Renal cortical epithelial cell (primary cell): Measurements from ENCODE around the gene CCDC134. TPM values are rescaled to one million over a fixed set of nuclear protein-coding genes. Genes with fewer than 3 reads are reported as not detected.
"Not testable (repeated sequence)": the region's sequence is repeated elsewhere in the genome, so short reads cannot be mapped to it uniquely, and the experiment has no call there.

Source experiments
- DNase-seq: peaks from one replicate; pipeline ENCODE4 v3.0.0-alpha.2; 2011; ENCODE audit warnings: low read depth
- total RNA-seq: library from RNA; depleted of rRNA; stranded (reverse); fragments of >200 nt; gene quantifications from 2 replicates; pipeline ENCODE4 v1.2.3, GENCODE V29; 2014

The CCDC134 gene
- total RNA-seq, 1 donor from 2014 or later, result 11.0 TPM

DNA sequence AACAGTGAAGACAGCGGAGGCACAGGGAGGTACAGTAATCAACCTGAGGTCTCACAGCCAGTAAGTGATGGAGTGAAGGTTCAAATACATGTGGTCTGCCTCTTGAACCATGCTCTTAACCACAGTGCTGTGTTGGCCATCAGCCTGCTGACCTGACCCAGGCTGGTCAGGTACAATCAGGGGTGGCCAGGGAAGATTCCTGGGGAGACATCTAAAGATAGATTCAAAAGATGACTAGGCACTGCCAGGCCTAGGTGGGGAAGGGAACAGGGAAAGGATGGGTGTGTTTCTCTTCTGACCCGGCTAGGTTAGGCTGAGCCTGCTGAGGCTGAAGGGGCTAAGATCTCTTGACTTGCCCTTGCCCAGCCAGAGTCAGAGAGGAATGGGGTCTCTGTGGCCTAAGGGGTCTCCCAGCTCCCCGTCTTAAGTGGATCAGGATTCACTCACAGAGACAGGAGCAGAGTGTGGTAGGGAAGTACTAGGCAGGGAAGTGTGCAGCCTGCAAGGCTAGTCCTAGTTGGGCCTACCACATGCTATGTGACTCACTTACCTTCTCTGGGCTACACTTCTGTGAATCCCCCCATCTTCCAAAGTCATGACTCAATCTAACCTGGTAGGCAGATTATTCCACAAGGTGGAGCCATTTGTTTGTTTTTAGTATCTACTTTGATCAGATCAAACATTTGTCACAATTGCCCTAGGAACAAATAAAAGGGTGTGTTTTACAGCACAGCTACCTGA lies 22.0 kb downstream of the CCDC134 start:
- peak; percentile 89 for DNase-seq

DNA sequence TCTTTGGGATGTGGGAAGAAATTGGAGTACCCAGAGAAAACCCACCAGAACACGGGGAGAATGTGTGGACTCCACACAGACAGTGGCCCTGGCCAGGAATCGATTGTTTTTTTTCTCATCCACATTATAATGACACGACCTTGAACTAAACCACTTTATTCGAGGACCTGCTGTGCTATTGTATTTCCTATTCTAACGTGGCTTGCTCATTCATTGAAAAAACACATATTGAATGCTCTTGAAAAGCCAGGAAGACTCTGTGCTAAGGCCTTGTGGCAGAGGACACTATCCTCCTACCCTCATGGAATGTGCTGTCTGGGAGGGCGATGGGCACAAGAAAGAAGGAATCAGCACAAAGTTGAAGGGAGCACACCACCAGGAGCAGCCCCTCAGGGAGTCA lies 23.3 kb downstream of the CCDC134 start:
- no peak for DNase-seq

DNA sequence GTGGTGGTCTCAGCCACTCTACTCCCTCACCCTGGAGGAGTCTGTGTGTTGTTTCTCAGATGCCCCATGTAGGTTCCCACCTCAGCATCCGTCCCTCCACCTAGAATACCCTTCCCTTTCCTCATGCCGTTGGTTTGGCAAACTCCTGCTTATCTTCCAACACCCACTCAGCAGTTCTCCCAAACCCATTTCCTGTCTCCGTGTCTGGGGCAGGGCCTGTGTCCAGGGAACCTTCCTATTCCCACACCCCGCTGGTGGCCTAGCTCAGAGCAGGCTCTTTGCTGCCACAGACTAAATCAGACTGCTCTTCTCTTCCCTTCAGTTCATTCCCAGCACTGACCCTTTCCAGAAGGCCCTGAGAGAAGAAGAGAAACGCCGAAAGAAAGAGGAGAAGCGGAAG lies 24.9 kb downstream of the CCDC134 start:
- DNase-seq, result no peak

- DNase-seq, result no peak
Measured at GRCh38 chr22:41826021-41826420, 25.5 kb downstream of the CCDC134 start.

DNA sequence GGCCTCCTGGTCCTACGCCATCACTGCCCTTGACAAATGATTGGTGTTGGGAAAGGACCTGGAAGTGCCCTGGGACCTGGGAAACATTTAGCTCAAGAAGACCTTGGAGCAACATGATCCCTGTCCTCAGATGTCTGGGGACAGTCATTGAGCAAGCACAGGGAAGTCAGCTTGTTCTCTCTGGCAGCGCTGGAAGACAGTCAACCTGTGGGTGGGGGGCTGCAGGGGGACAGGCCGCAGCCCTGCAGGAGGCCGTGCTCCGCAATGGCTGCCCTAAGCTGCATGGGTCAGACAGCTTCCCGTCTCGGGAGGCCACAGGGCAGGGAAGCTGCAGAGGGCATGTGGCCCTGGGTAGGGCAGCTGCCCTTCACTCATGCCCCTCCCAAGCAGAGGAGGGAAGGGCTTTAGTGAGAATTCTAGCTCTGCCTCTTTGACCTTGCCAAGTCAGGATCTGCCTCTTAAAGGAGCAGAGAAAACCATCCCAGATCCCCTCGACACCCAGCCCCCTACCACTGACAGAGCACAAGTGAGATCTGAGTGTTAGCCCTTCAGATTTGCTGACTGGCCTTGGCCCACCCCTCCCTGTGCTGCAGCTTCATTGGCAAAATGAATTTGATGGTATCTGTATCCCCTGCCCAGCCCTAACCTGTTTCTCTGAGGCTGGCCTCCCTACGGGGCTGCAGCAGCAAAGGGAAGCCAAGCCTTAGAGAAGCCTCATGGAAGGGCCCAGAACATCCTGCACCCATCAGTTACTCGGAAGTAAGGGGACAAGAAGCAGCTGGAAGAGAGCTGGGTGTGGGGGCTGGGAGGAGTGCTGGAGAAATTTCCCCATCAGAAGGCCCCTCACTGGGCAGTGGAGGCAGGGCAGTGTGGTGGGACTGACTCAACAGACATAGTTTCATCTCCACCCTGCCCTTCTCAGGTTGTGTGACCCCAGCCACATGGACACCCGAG lies 26.2 kb downstream of the CCDC134 start:
- no peak for DNase-seq

- no peak for DNase-seq
Measured at GRCh38 chr22:41827671-41828070, 27.2 kb downstream of the CCDC134 start.

GRCh38 chr22:41828516-41828915 lies 28.0 kb downstream of the CCDC134 start:
- no peak for DNase-seq

DNA sequence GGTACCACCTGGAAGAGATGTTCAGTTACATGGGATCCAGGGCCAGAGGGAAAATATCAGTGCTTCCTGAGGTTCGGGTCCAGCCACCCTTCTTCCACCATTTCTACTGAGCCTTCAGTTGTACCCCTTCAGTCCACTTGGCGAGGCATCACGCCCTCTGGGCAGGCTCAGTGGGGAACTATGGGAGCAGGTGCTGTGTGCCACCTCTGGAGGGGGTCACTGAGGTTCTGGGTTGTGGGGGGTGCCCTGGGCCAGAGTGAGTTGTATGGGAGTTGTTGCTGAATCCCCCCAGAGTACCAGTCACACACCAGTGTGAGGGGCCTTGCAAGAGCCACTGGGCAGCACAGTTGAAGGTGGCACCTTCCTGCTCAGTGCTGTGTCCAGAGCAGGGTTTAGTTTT lies 29.7 kb downstream of the CCDC134 start:
- DNase-seq, result no peak

GRCh38 chr22:41831383-41831782 lies 30.9 kb downstream of the CCDC134 start:
- DNase-seq, result no peak

- DNase-seq, result peak; percentile 48
Measured at GRCh38 chr22:41831828-41832552, 31.5 kb downstream of the CCDC134 start.

DNA sequence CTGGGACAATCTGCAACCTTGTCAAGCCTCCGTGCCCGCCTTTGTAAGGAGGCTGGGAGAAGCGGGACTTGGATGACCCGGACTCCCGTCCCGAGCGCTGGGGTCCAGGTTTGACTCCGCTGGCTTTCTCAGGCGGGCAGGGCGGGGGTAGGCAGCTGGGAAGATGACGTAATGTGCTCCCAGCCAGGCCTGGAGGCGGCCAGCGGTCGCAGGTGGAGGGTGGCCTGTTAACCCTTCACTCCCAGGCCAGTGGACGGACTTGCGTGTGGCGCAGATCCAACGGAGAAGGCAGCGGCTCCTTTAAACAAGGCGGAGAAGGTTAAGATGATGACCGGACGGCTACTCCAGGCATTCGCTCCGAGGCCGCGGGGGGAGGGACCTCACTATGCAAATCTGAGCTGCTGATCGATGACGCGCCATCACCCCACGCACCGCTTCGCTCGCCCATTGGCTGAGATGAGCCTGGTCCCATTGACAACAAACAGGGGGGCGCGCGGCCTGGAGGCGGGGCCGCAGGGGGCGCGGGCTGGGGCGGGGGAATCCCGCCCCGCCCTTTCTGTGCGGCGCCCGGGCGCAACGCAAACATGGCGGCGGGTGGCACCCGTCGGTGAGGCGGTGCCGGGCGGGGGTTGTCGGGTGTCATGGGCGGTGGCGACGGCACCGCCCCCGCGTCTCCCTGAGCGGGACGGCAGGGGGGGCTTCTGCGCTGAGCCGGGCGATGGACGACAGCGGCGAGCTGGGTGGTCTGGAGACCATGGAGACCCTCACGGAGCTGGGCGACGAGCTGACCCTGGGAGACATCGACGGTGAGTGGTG lies 32.3 kb downstream of the CCDC134 start, which contains the start of gene SREBF2:
SREBF2 (plus strand) TSS at position 553 of the 816 bp plus-strand sequence; CDS start at position 719, 166 bp downstream.
- peak; percentile 99 for DNase-seq

DNA sequence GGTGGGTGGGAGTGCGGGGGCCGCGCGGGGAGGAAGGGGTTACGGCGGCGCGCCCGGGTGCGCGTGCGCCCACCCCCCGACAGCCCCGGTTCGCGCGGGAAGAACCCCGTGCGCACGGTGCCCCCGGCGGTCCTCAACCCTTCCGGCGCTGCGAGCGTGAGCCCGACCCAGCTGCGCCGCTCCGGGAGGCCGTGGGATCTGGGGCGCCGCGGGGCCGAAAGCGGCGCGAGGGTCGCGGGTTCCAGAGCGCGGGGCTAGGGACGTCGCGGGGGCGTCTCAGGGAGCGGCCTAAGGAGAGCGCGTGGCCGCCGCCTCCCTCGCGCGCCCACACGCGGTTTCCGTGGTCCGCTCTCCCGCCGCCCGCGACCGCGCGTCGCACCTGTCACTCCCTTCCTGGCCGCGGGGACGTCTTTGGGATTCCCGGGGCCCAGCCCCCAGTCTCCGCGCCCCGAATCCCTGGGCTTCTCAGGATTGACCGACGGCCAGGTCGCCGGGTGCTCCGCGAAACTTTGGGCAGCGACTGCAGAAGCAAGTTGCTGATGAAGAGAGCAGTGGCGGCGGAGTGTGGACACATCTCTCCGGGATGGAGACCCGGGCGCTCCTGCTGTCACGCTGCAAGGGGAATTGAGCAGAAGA lies 33.0 kb downstream of the CCDC134 start:
- no peak for DNase-seq

DNA sequence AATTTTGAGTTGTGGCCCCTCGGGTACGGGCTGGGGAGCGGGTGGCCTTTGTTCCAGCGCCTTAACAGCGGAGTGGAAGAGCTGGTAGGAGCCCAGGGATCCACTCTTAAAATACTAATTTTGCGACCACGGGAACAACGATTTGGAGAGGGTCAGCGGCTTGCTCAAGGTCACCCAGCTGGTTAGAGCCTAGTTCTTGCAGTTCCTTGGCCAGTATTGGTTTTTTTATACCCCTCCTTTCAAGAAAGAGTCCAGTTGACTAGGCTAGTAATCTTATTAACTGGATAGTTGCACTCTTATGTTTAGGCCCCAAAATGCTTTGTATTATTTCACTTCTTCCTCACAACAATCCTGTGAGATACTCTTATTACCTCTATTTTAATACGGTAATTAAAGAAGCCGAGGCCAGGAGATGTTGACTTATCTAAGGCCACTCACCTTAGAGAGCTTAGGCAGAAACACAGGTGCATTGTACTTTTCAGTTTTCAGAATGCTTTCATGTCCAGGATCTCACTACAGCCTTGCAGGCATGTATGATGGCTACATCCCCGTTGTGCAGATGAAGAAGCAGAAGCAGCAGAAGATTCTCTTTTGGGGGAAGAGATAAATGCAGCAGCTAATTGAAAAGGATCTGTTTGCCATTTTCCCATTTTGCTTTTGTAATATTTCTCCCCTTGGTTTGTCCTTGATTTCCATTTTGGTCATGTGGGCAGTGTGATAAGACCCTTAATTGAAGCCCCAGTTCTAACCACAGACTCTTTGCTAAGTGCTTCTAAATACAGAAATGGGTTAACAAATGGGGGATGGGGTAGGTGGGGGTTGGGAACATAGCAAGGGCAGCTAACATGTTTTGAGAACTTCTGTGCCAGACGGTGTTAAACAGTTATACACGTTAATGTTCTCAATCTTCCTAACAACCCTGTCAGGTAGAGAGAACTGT lies 33.8 kb downstream of the CCDC134 start:
- no peak for DNase-seq

DNA sequence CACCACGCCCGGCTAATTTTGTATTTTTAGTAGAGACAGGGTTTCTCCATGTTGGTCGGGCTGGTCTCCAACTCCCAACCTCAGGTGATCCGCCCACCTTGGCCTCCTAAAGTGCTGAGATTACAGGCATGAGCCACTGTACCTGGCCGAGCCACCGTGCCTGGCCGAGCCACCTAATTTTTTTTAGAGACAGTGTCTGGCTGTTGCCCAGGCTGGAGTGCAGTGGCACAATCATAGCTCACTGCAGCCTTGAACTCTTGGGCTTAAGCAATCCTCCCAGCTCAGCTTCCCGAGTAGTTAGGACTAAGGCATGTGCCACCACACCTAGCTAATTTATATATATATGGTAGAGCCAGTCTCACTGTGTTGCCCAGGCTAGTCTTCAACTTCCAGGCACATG lies 35.0 kb downstream of the CCDC134 start:
- not testable (repeated sequence) for DNase-seq

DNA sequence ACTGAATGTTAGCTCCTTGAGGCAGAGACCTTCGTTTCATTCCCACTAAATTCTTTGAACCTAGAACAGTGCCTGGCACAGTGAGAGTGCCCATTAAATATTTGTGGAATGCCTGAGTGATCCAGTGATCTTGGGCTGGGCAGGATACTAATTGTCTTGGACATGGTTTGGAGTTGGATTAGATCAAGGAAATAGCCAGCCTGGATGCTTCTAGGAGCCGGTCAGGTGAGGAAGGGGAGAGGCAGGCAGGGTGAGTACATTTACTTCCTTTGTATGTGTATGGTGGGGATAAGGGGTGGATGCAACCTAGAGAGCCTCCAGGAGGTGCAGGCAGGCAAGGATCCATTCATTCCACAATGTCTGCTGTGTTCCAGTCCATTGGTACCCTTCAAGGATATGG lies 36.1 kb downstream of the CCDC134 start:
- no peak for DNase-seq

DNA sequence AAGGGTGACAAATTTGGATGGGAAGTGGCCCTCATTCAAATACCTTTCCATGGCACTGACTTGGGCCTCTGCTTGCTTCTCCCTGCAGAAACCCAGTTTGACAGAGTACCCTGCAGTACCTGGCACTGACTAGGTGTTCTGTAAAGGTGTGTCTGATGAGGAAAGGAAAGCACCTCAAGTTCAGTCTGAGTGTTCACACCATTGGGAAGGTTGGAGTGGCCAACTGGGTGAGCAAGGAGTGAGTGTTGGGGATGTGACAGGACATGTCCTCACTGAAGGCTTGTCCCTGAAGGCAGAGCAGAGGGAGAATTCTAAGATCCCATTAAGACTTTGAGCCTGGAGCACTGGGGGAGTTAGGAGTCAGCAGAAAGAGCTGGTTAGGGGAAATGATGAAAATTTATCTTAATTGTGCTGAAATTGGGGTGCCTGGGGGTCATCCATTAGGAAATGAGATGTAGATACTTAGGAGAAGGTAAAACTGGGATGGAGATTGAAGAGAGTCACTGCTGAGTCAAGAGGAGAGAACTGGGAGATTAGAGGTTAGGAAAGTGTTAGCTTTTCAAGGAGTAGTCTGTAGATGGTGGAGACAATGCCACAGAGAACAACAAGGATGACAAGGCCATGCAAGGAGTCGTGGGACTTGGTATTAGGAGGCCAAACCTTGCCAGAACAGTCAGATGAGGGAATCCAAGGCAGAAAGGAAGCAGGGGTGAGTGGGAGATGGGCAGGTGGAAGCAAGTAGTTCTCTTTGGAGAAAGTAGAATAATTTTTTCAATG lies 38.6 kb downstream of the CCDC134 start:
- no peak for DNase-seq

DNA sequence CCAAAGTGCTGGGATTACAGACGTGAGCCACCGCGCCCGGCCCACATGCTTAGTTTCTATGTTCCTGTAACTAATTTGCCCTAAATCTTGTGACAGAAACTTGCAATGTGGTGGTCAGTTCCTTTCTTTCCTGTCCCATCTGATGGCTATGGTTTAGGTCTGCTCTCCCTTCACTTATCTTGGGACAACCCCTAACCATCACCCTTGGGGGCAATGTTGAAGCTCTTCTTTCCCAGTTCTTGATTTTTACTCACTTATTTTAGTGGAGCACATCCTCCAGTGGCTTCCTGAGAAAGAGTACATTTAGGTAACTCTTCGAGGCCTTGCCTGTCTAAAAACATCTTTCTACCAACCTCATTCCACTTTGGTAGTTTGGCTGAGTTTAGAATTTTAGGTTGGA lies 39.7 kb downstream of the CCDC134 start:
- no peak for DNase-seq

DNA sequence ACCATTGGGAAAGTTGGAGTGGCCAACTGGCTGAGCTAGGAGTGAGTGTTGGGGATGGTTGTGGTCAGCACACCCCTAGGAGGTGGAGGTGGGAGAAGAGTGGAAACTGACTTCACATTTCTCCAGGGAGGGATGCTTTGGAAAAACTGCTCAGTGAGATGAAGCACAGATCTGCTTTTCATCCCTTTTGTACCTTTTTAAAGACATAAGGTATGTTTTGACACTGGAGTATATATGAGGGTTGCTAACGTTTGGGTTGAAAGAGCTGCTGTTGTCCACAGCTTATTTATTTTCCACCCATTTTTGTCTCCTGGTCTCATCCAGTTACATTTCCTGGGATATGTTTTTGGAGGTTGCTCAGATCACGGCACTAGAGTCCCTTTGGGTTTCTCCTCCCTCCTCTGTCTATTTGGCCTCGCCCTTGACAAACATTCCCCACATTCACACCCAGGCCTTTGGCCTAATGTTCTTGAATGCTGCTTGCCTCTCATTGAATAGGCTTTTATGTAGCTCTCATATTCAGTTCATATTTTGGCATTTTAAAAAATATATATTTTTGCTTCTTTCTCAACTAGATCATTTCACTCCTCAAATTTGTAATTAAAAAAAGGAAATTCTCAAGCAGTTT lies 40.7 kb downstream of the CCDC134 start:
- no peak for DNase-seq
